Fibroblast of pulmonary artery (primary cell): ENCODE results near the gene HERC6.

Experiments
- DNase-seq: peaks from one replicate; pipeline ENCODE4 v3.0.0-alpha.2; 2010; ENCODE audit warnings: low read depth
- H3K4me3 ChIP-seq: replicated peaks from 2 replicates; pipeline ENCODE4 v1.5.1; 2011; ENCODE audit warnings: low read depth, mild to moderate bottlenecking, control low read depth, low read length, moderate library complexity
- CTCF ChIP-seq: IDR thresholded peaks from 2 replicates; pipeline ENCODE4 v1.5.1; 2011; ENCODE audit warnings: mild to moderate bottlenecking, control low read depth, low read length, inconsistent platforms; ENCODE audit errors: missing control alignments

HERC6 gene

GRCh38 chr4:88396681-88397080 lies 18.0 kb downstream of the HERC6 start:
- no peak for TF ChIP-seq CTCF
- DNase-seq: no peak
- H3K4me3 ChIP-seq: no peak overlapping the region

GRCh38 chr4:88398381-88398780 lies 19.7 kb downstream of the HERC6 start:
- DNase-seq: no peak
- no peak overlapping the region for H3K4me3 ChIP-seq
- TF ChIP-seq CTCF: no peak

- no peak for DNase-seq
- no peak for TF ChIP-seq CTCF
- H3K4me3 ChIP-seq: no peak overlapping the region
Observed at GRCh38 chr4:88409206-88409605, 30.6 kb downstream of the HERC6 start.

- no peak for DNase-seq
- no peak overlapping the region for H3K4me3 ChIP-seq
- TF ChIP-seq CTCF: no peak
Observed at GRCh38 chr4:88409789-88410188, 31.1 kb downstream of the HERC6 start.

- DNase-seq: no peak
- TF ChIP-seq CTCF: no peak
Observed at GRCh38 chr4:88411491-88412096, 32.9 kb downstream of the HERC6 start.

GRCh38 chr4:88413801-88414200 lies 35.1 kb downstream of the HERC6 start:
- no peak overlapping the region for H3K4me3 ChIP-seq
- TF ChIP-seq CTCF: no peak
- DNase-seq: no peak

More at GRCh38 chr4:88411491-88412096, 32.9 kb downstream of the HERC6 start:
- no peak overlapping the region for H3K4me3 ChIP-seq

- TF ChIP-seq CTCF: no peak
- no peak for DNase-seq
- H3K4me3 ChIP-seq: no peak overlapping the region
Observed at GRCh38 chr4:88414755-88415154, 36.1 kb downstream of the HERC6 start.
